SU-DHL-6 (cell line): ENCODE measurements around the gene CSF3R.
"Not testable (repeated sequence)": the region's sequence is repeated elsewhere in the genome, so short reads cannot be mapped to it uniquely, and the experiment has no call there.

ENCODE experiments used
- H2AFZ ChIP-seq: fragments of 200-600 bp; sonication (generic); 2 replicates; pipeline ENCODE4 v1.6.1; 2014; ENCODE audit warnings: low read depth, mild to moderate bottlenecking, moderate library complexity, mixed read lengths, antibody characterized with exemption, low read length; ENCODE audit not compliant: severe bottlenecking
- H3F3A ChIP-seq: fragments of 200-600 bp; shearing (Covaris generic); 2 replicates; pipeline ENCODE4 v1.6.0; 2016; ENCODE audit warnings: antibody characterized with exemption, mild to moderate bottlenecking; ENCODE audit not compliant: insufficient read depth
- H3K27ac ChIP-seq: fragments of 200-600 bp; sonication (generic); 2 replicates; pipeline ENCODE4 v1.5.1; 2016; ENCODE audit warnings: low read depth, mild to moderate bottlenecking, low read length, moderate library complexity, mixed read lengths
- H3K27me3 ChIP-seq: fragments of 200-600 bp; sonication (generic), shearing (Covaris generic); 2 replicates; pipeline ENCODE4 v1.6.0; 2014; ENCODE audit warnings: mild to moderate bottlenecking, low read length
- H3K36me3 ChIP-seq: fragments of 200-600 bp; sonication (generic); 2 replicates; pipeline ENCODE4 v1.6.1; 2014; ENCODE audit warnings: mild to moderate bottlenecking, low read length, mixed read lengths
- H3K4me2 ChIP-seq: fragments of 300-600, 200-600 bp; shearing (Covaris generic), sonication (generic); 2 replicates; pipeline ENCODE4 v1.6.0; 2014; ENCODE audit warnings: low read length, low read depth, mild to moderate bottlenecking; ENCODE audit not compliant: poor library complexity, severe bottlenecking
- H3K4me3 ChIP-seq: fragments of 200-600 bp; sonication (generic); 2 replicates; pipeline ENCODE4 v1.5.1; 2014; ENCODE audit warnings: antibody characterized with exemption, low read length, mild to moderate bottlenecking, mixed read lengths; ENCODE audit not compliant: insufficient read depth, poor library complexity, severe bottlenecking
- H3K79me2 ChIP-seq: fragments of 200-600 bp; sonication (generic); 2 replicates; pipeline ENCODE4 v1.6.1; 2014; ENCODE audit warnings: mild to moderate bottlenecking, low read length, moderate library complexity; ENCODE audit not compliant: insufficient read depth
- H3K9ac ChIP-seq: fragments of 200-600 bp; sonication (generic); 2 replicates; pipeline ENCODE4 v1.7.0; 2014; ENCODE audit warnings: mild to moderate bottlenecking, low read length
- H3K9me2 ChIP-seq: fragments of 200-600 bp; sonication (generic); replicated peaks from 2 replicates; pipeline ENCODE4 v1.6.1; 2014; ENCODE audit warnings: low read length; ENCODE audit not compliant: insufficient read depth
- H3K9me3 ChIP-seq: fragments of 200-600 bp; sonication (generic); 2 replicates; pipeline ENCODE4 v1.6.1; 2014; ENCODE audit warnings: low read length, mixed read lengths; ENCODE audit not compliant: insufficient read depth
- H4K20me1 ChIP-seq: fragments of 200-600 bp; sonication (generic); 2 replicates; pipeline ENCODE4 v1.6.1; 2014; ENCODE audit warnings: low read depth, mild to moderate bottlenecking, antibody characterized with exemption, low read length, moderate library complexity, mixed read lengths
- EZH2phosphoT487 ChIP-seq: fragments of 200-600 bp; sonication (generic), shearing (Covaris generic); conservative IDR thresholded peaks from 2 replicates; pipeline ENCODE4 v1.6.1; 2018; ENCODE audit warnings: mild to moderate bottlenecking, antibody characterized with exemption, low read length, moderate library complexity, mixed read lengths
- TF ChIP-seq, protein P1 (sequence below): fragments of 200-600 bp; sonication (generic); IDR thresholded peaks from one replicate; pipeline ENCODE4 v1.5.1; 2017; ENCODE audit warnings: antibody characterized with exemption, mild to moderate bottlenecking, low read length, moderate library complexity; ENCODE audit not compliant: insufficient read depth, poor library complexity, severe bottlenecking

The CSF3R gene

DNA sequence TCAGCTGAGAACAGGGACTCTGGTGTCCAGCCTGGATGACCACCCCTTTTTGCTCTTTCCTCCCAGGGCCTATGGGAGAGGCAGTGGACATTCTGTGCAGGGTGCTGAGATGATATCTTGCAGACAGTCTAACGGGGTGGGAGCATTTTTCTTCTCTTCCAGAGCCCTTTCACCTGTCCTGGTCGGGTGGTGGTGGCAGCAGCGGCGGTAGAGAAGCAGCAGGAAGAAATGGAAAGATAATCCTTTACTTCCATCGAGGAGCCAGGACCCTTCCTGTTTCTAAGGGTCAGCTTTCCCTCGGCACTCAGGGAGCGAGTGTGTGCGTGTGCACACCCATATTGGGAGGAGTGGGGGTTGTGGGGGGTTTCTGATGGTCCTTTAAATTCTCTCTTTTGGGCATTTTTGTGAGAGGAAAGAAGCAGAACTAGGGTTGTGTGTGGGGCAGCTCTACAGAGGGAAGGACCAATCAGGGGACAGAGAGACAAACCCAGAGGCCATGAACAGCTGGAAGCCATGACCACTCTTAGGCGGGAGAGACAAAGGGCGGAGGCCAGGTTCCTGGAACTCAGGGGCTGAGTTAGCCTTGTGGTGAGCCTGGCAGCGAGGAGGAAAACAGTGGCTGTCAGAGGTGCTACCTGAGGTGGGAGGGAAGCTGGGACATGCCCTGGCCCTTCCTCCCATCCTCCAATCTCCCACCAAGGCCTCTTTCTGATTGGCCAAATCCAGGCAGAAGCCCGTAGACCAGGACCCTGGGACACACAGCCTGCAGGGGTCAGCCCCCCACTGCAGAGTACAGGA, 31.2 kb upstream of the CSF3R start:
- Histone ChIP-seq H3K9me2 (no peaks in the 10 kb centered on the region), H3K79me2 (no peaks in the 10 kb centered on the region), H3K27ac (no peak overlapping the region), H3K36me3 (no peaks in the 10 kb centered on the region), H3K4me2 (no peak overlapping the region), H3K27me3 (no peaks in the 10 kb centered on the region; the same call in 1 of the 2 replicates), H3F3A (no peaks in the 10 kb centered on the region), H3K4me3 (no peak overlapping the region), H4K20me1 (no peaks in the 10 kb centered on the region), H3K9ac (no peak overlapping the region), H2AFZ (no peak overlapping the region), H3K9me3 (no peaks in the 10 kb centered on the region)
- no peak for TF ChIP-seq EZH2phosphoT487
- TF ChIP-seq, protein P1, sequence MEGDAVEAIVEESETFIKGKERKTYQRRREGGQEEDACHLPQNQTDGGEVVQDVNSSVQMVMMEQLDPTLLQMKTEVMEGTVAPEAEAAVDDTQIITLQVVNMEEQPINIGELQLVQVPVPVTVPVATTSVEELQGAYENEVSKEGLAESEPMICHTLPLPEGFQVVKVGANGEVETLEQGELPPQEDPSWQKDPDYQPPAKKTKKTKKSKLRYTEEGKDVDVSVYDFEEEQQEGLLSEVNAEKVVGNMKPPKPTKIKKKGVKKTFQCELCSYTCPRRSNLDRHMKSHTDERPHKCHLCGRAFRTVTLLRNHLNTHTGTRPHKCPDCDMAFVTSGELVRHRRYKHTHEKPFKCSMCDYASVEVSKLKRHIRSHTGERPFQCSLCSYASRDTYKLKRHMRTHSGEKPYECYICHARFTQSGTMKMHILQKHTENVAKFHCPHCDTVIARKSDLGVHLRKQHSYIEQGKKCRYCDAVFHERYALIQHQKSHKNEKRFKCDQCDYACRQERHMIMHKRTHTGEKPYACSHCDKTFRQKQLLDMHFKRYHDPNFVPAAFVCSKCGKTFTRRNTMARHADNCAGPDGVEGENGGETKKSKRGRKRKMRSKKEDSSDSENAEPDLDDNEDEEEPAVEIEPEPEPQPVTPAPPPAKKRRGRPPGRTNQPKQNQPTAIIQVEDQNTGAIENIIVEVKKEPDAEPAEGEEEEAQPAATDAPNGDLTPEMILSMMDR, result no peak

DNA sequence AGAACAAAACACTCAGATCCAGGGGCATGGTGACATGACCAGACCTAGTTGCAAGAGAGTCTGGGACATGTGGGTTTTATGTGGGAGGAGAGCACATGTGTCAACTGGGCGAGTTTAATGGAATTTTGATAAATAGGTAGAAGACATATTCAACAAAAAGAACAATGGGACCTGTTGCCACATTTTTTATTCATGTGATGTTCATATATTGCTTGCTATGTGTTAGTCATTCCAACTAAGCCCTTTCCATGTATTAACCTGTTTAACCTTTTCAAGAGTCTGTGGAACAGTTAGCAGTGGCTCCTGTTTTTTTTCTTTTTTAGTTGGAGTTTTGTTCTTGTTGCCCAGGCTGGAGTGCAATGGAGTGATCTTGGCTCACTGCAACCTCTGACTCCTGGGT, 30.1 kb upstream of the CSF3R start:
- H3K4me3 ChIP-seq, result no peak overlapping the region
- no peaks in the 10 kb centered on the region for H3K36me3 ChIP-seq
- H3F3A ChIP-seq, result no peaks in the 10 kb centered on the region
- no peaks in the 10 kb centered on the region for H3K9me3 ChIP-seq
- H3K4me2 ChIP-seq, result no peak overlapping the region
- H3K9me2 ChIP-seq, result no peaks in the 10 kb centered on the region
- H3K27me3 ChIP-seq, result no peaks in the 10 kb centered on the region
- TF ChIP-seq, protein P1, result no peak
- no peak for TF ChIP-seq EZH2phosphoT487
- H4K20me1 ChIP-seq, result no peaks in the 10 kb centered on the region
- H3K9ac ChIP-seq, result no peak overlapping the region
- H3K79me2 ChIP-seq, result no peaks in the 10 kb centered on the region
- no peak overlapping the region for H2AFZ ChIP-seq
- H3K27ac ChIP-seq, result no peak overlapping the region

GRCh38 chr1:36511804-36512798, 29.4 kb upstream of the CSF3R start:
- H3K9me3 ChIP-seq, result no peaks in the 10 kb centered on the region
- no peaks in the 10 kb centered on the region for H3K9me2 ChIP-seq
- no peak overlapping the region for H2AFZ ChIP-seq
- H3K9ac ChIP-seq, result no peak overlapping the region
- no peaks in the 10 kb centered on the region for H4K20me1 ChIP-seq
- no peak overlapping the region for H3K4me3 ChIP-seq
- H3K4me2 ChIP-seq, result no peak overlapping the region
- no peaks in the 10 kb centered on the region for H3K36me3 ChIP-seq
- H3K79me2 ChIP-seq, result no peaks in the 10 kb centered on the region
- no peaks in the 10 kb centered on the region for H3F3A ChIP-seq
- no peak for TF ChIP-seq EZH2phosphoT487
- TF ChIP-seq, protein P1, result no peak
- no peaks in the 10 kb centered on the region for H3K27me3 ChIP-seq
- H3K27ac ChIP-seq, result no peak overlapping the region

- H3F3A ChIP-seq, H3K27me3 ChIP-seq, H3K79me2 ChIP-seq, H3K4me2 ChIP-seq, H3K9ac ChIP-seq, H3K27ac ChIP-seq, H3K9me2 ChIP-seq, H4K20me1 ChIP-seq, H2AFZ ChIP-seq, H3K36me3 ChIP-seq, H3K4me3 ChIP-seq, H3K9me3 ChIP-seq: not testable (repeated sequence)
Measured at GRCh38 chr1:36511220-36511619, 28.5 kb upstream of the CSF3R start.
